HCT116 (cell line): ENCODE data around the gene TMED10.

Experiments used
- CEBPB ChIP-seq: IDR thresholded peaks from 2 replicates; pipeline ENCODE4 v1.6.1; 2012; ENCODE audit warnings: low read depth
- EGR1 ChIP-seq: IDR thresholded peaks from 2 replicates; pipeline ENCODE4 v1.6.1; 2012; ENCODE audit warnings: low read depth
- EZH2 ChIP-seq: fragments of 200-600 bp; sonication (generic); IDR thresholded peaks from 2 replicates; pipeline ENCODE4 v1.6.1; 2017; ENCODE audit warnings: antibody characterized with exemption, mixed run types
- EZH2phosphoT487 ChIP-seq: fragments of 200-600 bp; IDR thresholded peaks from 2 replicates; pipeline ENCODE4 v1.6.1; 2018; ENCODE audit warnings: antibody characterized with exemption, borderline replicate concordance
- FOSL1 ChIP-seq: IDR thresholded peaks from 2 replicates; pipeline ENCODE4 v1.6.1; 2012; ENCODE audit warnings: low read depth
- POLR2A ChIP-seq: IDR thresholded peaks from 2 replicates; pipeline ENCODE4 v1.7.0; 2011; ENCODE audit warnings: borderline replicate concordance; ENCODE audit not compliant: insufficient read depth, insufficient read length; ENCODE audit errors: extremely low read depth
- POLR2AphosphoS5 ChIP-seq: IDR thresholded peaks from 2 replicates; pipeline ENCODE4 v1.6.1; 2011; ENCODE audit warnings: mild to moderate bottlenecking, low read depth, low read length, moderate library complexity
- SIN3A ChIP-seq: IDR thresholded peaks from 2 replicates; pipeline ENCODE4 v1.6.1; 2012; ENCODE audit warnings: low read depth
- SP1 ChIP-seq: IDR thresholded peaks from 2 replicates; pipeline ENCODE4 v1.6.1; 2012; ENCODE audit warnings: low read depth
- TCF7L2 ChIP-seq: IDR thresholded peaks from 2 replicates; pipeline ENCODE4 v1.7.0; 2011; ENCODE audit warnings: borderline replicate concordance, inconsistent platforms; ENCODE audit not compliant: insufficient read depth, insufficient read length; ENCODE audit errors: extremely low read depth
- YY1 ChIP-seq: IDR thresholded peaks from 2 replicates; pipeline ENCODE4 v1.6.1; 2011; ENCODE audit warnings: low read length, low read depth, moderate library complexity, mild to moderate bottlenecking; ENCODE audit not compliant: insufficient replicate concordance; ENCODE audit errors: extremely low read depth
- ZNF274 ChIP-seq: fragments of 200-500 bp; sonication (Bioruptor generic); IDR thresholded peaks from 2 replicates; pipeline ENCODE4 v1.6.1; 2014; ENCODE audit warnings: mild to moderate bottlenecking, low read depth, low read length, inconsistent platforms
- TF ChIP-seq, protein P1 (sequence below), 3 experiments: fragments of 200-600 bp in 1 of 3; sonication (generic) in 1 of 3; IDR thresholded peaks in 2 of 3; conservative IDR thresholded peaks in 1 of 3; 2 replicates each; pipeline ENCODE4 v1.5.1; 2012 to 2017; ENCODE audit warnings: low read depth in 2 of 3, low read length in 2 of 3, antibody characterized with exemption in 1 of 3, borderline replicate concordance in 1 of 3, control low read depth in 1 of 3, mild to moderate bottlenecking in 1 of 3, mixed read lengths in 1 of 3, mixed run types in 1 of 3, moderate library complexity in 1 of 3; ENCODE audit not compliant: insufficient read depth in 1 of 3
- TF ChIP-seq, protein P2 (sequence below): IDR thresholded peaks from 2 replicates; pipeline ENCODE4 v1.6.1; 2012

- TF ChIP-seq SIN3A (no peak), YY1 (no peak), EZH2 (no peak), SP1 (no peak), CEBPB (no peak), TCF7L2 (no peak), FOSL1 (no peak), POLR2A (no peak), EZH2phosphoT487 (no peak), POLR2AphosphoS5 (no peak), ZNF274 (no peak), EGR1 (no peak)
- TF ChIP-seq, protein P1, sequence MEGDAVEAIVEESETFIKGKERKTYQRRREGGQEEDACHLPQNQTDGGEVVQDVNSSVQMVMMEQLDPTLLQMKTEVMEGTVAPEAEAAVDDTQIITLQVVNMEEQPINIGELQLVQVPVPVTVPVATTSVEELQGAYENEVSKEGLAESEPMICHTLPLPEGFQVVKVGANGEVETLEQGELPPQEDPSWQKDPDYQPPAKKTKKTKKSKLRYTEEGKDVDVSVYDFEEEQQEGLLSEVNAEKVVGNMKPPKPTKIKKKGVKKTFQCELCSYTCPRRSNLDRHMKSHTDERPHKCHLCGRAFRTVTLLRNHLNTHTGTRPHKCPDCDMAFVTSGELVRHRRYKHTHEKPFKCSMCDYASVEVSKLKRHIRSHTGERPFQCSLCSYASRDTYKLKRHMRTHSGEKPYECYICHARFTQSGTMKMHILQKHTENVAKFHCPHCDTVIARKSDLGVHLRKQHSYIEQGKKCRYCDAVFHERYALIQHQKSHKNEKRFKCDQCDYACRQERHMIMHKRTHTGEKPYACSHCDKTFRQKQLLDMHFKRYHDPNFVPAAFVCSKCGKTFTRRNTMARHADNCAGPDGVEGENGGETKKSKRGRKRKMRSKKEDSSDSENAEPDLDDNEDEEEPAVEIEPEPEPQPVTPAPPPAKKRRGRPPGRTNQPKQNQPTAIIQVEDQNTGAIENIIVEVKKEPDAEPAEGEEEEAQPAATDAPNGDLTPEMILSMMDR (IDR thresholded peaks at IDR 0.05 in 2 of 3, conservative IDR thresholded peaks at IDR 0.05 in 1 of 3; ENCODE audit: borderline replicate concordance in 1 of 3, insufficient read depth in 1 of 3, low read depth in 2 of 3, low read length in 2 of 3): no peak
- TF ChIP-seq, protein P2, sequence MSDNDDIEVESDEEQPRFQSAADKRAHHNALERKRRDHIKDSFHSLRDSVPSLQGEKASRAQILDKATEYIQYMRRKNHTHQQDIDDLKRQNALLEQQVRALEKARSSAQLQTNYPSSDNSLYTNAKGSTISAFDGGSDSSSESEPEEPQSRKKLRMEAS: no peak
Measured at GRCh38 chr14:75107186-75107585, 69.2 kb downstream of the TMED10 start.
